HG03378 (cell line): Measurements from ENCODE around the gene UPB1.

Source experiments
- ATAC-seq: cut with Tn5 transposase; IDR thresholded peaks from one replicate; pipeline ENCODE4 v1.9.1; 2021; ENCODE audit warnings: mild to moderate bottlenecking, moderate library complexity; ENCODE audit not compliant: unreplicated experiment

UPB1 gene

DNA sequence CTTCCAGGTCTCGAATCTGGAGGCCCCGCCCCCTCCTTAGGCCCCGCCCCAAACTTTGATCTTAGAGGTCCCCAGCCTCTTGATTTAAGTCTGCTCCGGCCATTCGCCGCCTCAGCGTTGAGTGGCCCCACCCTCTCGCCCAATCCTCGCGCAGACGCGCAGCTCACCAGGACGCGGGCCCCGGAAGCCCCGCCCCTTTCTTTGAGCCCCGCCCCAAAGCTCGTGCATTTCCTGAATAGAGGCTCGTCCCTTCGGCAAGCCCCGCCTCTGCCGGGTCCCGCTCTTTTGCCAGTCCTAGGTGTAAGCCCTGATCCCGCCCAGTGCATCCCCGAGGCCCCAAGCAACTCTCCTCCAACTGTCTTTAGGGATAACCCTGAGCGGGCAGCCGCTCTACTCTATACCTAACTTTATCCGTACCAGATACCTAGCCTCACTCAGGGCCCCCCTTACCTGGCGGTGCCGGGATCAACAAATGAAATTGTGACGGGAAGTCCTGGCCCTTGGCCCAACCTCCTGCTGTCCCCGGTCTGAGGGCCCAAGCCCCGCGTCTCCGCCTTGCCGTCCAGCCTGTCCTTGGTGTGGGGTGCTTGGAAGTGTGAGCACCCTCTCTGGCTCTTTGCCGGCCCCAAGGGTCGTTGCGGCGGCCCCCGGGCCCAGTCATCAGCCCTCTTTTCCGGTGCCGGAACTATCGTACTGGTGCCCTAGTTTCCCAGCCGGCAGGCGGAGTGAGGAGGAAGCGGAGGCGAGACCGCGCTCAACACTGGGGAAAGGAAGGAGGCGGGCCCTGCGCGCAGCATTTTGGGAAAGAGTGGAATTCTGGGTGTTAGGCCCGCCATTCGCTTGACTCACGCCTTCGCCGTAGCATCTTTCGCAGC lies 60.3 kb downstream of the UPB1 start, which contains the start of gene SNRPD3:
Gene SNRPD3, plus strand, starts transcription at position 835 of the 875 bp plus-strand sequence. CDS start 1,676 bp downstream, outside the sequence.
- peak; percentile 60 for ATAC-seq

DNA sequence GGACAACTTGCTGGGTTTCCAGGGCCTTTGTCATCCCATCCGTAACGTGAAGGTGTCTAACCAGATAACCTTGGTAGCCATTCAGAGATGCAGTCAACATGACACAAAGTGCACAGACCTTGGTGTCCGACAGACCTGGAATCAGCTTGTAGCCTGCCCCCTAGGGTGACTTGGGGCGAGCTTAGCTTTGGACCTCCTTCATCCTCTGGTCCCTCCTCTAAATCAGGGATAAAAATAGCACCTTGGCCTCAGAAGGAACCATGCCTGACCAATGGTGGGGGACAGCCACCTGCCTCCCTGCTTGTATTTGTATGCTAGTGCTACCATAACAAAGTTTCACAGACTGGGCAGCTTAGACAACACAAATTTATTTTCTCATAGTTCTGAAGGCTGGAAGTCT lies 64.3 kb downstream of the UPB1 start:
- ATAC-seq, result no peak

DNA sequence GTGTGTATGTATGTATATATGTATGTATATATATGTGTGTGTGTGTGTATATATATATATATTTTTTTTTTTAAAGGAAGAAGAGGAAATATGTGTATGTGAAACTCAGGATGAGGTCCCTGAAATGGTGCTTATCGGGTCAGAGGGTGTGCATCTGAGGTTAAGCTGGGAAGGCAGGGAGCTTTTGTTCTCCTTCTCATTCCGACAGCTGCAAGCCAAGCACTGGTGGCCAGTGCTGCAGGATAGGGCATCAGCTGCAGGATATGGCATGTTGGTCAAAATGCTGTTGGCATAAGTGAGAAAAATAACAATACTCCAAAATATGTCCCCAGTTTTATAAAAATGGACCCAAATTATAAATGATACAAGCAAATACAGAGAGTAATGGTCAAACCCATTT lies 68.1 kb downstream of the UPB1 start:
- ATAC-seq, result no peak

DNA sequence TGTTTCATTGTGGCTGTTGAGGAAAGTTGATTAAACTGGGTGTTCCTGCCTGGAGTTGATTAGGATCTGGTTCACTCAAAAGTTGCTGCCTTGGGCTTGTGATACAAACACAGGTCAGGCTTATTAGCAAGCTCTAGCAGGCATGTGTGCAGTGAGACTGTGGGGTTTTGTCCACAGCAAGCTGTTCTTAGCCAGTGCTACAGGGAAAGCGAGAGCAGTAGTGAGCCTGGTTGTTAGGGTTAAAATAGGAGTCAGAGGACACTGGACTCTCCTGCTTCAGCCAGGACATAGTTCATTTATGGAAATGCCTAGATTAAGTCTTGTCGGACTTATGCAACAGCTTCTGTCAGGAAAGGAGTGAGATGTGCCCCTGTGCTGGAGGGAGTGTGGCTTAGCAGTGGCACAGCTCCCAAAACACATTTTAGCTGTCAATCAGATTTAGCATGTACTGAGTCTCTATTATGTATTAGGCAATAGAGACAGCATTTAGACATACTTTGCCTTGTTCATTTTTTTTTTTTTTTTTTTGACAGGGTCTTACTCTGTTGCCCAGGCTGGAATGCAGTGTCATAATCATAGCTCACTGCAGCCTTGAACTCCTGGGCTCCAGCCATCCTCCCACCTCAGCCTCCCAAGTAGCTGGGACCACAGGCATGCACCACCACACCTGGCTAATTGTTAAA lies 69.4 kb downstream of the UPB1 start:
- ATAC-seq, result no peak

DNA sequence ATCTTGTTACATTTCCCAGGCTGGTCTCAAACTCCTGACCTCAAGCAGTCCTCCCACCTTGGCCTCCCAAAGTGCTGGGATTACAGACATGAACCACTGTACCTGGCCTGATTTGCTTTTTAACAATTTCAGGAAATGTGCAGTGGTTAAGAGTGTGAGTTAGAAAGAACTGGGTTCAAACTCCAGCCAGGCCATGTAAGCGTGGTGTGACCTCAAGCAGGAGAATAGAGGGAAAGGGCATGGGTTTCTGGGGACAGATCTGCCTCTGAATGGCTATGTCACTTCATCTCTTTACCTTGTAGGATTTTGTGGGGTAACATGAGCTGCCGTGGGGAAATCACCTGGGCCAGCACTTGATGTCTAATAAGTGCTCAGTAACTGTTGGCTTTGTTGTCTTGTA lies 69.9 kb downstream of the UPB1 start:
- no peak for ATAC-seq

DNA sequence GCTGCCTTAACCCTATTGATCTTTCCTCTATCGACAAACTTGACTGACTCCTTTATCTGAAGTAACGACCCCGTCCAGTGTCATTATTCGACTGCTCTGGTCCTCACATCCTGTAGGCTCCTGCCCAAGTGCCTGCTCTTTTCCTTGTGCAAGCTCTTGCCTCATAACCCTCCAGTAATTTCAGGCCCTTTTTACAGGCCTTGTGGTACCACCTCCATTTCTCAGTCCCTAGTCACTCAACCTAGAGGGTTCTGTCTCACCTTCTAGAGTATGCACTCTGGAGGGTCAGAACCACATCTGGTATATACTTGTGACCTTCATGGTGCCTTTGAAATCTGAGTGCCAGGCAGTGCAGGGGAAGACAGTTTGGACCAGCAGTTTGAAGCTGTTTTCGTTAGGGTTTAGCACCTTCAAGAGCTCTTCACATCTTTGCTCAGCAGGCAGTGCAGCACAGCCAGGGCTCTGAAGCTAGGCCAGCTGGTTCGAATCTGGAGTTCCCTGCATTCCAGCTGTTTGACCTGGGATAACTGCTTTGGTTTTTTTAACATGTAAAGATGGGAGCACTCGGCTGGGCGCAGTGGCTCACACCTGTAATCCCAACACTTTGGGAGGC lies 71.9 kb downstream of the UPB1 start:
- no peak for ATAC-seq

DNA sequence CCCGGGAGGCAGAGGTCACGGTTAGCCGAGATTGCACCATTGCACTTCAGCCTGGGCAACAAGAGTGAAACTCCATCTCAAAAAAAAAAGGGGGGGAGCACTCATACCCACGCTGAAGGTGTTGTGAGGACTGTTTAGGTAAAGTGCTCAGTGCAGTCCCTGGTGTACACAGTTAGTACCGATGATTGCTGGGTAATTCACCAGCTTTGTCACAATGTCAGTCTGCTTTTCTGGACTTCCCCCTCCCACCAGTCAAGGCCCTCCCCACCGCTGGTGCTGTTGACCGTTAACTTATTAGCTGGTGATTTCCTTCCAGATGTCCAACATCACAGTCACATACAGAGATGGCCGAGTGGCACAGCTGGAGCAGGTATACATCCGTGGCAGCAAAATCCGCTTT lies 72.5 kb downstream of the UPB1 start:
- no peak for ATAC-seq

DNA sequence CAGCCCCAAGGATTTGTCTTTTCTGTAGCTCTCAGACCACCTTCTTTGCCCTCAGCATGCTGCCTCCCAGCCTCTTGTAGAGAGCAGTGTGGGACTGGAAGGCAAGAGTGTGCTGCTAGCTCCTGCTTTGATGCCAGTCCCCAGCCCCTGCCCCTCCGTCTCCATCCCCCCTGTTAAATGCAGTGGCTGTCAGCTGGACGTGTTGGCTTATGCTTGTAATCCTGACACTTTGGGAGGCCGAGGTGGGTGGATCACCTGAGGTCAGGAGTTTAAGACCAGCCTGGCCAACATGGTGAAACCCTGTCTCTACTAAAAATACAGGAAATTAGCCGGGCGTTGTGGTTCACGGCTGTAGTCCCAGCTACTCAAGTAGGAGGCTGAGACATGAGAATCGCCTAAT lies 76.1 kb downstream of the UPB1 start:
- no peak for ATAC-seq

DNA sequence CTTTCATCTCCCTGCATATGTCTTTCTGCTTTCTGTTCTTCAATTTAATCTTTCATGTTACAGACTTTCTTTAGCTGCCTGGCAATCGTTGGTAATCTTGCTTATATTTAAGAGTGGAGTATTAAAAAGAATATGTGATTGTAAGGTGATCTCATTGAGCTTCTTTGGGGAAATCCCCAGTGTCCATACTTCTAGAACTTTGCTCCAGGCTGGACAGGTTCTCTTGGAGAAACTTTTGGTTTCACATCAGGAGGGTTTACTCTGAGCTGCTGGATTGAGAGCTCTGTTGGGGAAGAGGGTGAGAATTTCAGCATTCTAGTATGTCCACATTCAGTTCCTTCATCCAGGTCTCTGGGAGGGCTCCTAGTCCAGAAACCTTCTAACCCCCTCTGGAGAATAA lies 81.6 kb downstream of the UPB1 start:
- ATAC-seq, result no peak
